A549 (cell line): ENCODE data around the gene UMAD1.

Experiments
- BHLHE40 ChIP-seq: IDR thresholded peaks from 2 replicates; pipeline ENCODE4 v1.6.1; 2012; ENCODE audit warnings: low read depth, low read length, inconsistent platforms
- CHD4 ChIP-seq: fragments of 200-600 bp; sonication (generic); IDR thresholded peaks from 2 replicates; pipeline ENCODE4 v1.6.1; 2016; ENCODE audit warnings: antibody characterized with exemption, mild to moderate bottlenecking, borderline replicate concordance
- EP300 ChIP-seq, 2 experiments: fragments of >200 bp; sonication (Bioruptor Twin); formaldehyde crosslinking; IDR thresholded peaks; 2 replicates in 1 of 2; 3 replicates in 1 of 2; pipeline ENCODE4 v1.6.1; 2016 to 2017
- GATA3 ChIP-seq: IDR thresholded peaks from 2 replicates; pipeline ENCODE4 v1.6.1; 2012; ENCODE audit warnings: borderline replicate concordance
- NFE2L2 ChIP-seq: fragments of 150-350 bp; conservative IDR thresholded peaks from 2 replicates; pipeline ENCODE4 v1.6.1; 2014; ENCODE audit warnings: low read length
- PBX3 ChIP-seq: IDR thresholded peaks from 2 replicates; pipeline ENCODE4 v1.6.1; 2012
- PHF8 ChIP-seq: fragments of 200-600 bp; sonication (generic); IDR thresholded peaks from 2 replicates; pipeline ENCODE4 v1.6.1; 2016; ENCODE audit warnings: low read depth, mild to moderate bottlenecking, antibody characterized with exemption, moderate library complexity, borderline replicate concordance
- POLR2A ChIP-seq: IDR thresholded peaks from 2 replicates; pipeline ENCODE4 v1.6.1; 2012; ENCODE audit warnings: mild to moderate bottlenecking, low read length
- POLR2AphosphoS2 ChIP-seq: conservative IDR thresholded peaks from 2 replicates; pipeline ENCODE4 v1.6.1; 2012; ENCODE audit warnings: low read length, improper control_type of control experiment, inconsistent platforms
- RFX5 ChIP-seq: fragments of 450-650 bp; IDR thresholded peaks from 2 replicates; pipeline ENCODE4 v1.7.1; 2014; ENCODE audit warnings: antibody characterized with exemption, mild to moderate bottlenecking, moderate library complexity
- ZFP36 ChIP-seq: fragments of 450-650 bp; IDR thresholded peaks from 2 replicates; pipeline ENCODE4 v1.6.1; 2014; ENCODE audit warnings: borderline replicate concordance; ENCODE audit not compliant: partially characterized antibody
- TF ChIP-seq, protein P1 (sequence below): fragments of >200 bp; sonication (Bioruptor Twin); formaldehyde crosslinking; IDR thresholded peaks from 3 replicates; pipeline ENCODE4 v1.5.1; 2016
- TF ChIP-seq, protein P2 (sequence below): fragments of 200-600 bp; sonication (generic); IDR thresholded peaks from 2 replicates; pipeline ENCODE4 v1.6.1; 2016; ENCODE audit warnings: antibody characterized with exemption, mild to moderate bottlenecking, moderate library complexity

DNA sequence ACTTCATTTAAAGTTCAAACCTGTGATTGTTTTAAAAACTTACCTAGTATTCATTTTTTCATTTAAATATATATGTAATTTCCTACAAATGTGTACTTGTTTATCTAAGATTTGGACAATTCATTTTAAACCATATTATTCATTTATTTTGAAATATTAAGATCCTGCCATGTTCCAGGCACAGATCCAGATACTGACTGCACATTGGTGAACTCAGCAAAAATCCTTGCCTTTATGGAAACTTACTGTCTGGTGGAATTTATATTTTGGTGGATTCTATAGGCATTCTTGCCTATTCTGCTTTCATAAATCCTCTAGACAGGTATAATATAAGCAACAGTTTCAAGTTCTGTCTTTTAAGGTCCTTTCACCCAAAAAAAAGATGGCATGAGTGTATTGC, 126.1 kb downstream of the UMAD1 start:
- TF ChIP-seq RFX5, result no peak
- TF ChIP-seq, protein P1, sequence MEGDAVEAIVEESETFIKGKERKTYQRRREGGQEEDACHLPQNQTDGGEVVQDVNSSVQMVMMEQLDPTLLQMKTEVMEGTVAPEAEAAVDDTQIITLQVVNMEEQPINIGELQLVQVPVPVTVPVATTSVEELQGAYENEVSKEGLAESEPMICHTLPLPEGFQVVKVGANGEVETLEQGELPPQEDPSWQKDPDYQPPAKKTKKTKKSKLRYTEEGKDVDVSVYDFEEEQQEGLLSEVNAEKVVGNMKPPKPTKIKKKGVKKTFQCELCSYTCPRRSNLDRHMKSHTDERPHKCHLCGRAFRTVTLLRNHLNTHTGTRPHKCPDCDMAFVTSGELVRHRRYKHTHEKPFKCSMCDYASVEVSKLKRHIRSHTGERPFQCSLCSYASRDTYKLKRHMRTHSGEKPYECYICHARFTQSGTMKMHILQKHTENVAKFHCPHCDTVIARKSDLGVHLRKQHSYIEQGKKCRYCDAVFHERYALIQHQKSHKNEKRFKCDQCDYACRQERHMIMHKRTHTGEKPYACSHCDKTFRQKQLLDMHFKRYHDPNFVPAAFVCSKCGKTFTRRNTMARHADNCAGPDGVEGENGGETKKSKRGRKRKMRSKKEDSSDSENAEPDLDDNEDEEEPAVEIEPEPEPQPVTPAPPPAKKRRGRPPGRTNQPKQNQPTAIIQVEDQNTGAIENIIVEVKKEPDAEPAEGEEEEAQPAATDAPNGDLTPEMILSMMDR, result no peak
- TF ChIP-seq NFE2L2, result no peak
- no peak for TF ChIP-seq ZFP36
- TF ChIP-seq PBX3, result no peak
- TF ChIP-seq BHLHE40, result no peak
- no peak for TF ChIP-seq EP300 (IDR thresholded peaks at IDR 0.05)
- no peak for TF ChIP-seq CHD4
- no peak for TF ChIP-seq GATA3
- no peak for TF ChIP-seq POLR2AphosphoS2
- TF ChIP-seq, protein P2, sequence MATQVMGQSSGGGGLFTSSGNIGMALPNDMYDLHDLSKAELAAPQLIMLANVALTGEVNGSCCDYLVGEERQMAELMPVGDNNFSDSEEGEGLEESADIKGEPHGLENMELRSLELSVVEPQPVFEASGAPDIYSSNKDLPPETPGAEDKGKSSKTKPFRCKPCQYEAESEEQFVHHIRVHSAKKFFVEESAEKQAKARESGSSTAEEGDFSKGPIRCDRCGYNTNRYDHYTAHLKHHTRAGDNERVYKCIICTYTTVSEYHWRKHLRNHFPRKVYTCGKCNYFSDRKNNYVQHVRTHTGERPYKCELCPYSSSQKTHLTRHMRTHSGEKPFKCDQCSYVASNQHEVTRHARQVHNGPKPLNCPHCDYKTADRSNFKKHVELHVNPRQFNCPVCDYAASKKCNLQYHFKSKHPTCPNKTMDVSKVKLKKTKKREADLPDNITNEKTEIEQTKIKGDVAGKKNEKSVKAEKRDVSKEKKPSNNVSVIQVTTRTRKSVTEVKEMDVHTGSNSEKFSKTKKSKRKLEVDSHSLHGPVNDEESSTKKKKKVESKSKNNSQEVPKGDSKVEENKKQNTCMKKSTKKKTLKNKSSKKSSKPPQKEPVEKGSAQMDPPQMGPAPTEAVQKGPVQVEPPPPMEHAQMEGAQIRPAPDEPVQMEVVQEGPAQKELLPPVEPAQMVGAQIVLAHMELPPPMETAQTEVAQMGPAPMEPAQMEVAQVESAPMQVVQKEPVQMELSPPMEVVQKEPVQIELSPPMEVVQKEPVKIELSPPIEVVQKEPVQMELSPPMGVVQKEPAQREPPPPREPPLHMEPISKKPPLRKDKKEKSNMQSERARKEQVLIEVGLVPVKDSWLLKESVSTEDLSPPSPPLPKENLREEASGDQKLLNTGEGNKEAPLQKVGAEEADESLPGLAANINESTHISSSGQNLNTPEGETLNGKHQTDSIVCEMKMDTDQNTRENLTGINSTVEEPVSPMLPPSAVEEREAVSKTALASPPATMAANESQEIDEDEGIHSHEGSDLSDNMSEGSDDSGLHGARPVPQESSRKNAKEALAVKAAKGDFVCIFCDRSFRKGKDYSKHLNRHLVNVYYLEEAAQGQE, result no peak
- TF ChIP-seq PHF8, result no peak
- no peak for TF ChIP-seq POLR2A
